PC-3 (cell line): ENCODE data around the gene FGR. TPM values are rescaled to one million over a fixed set of nuclear protein-coding genes. Genes with fewer than 3 reads are reported as not detected.

Experiments
- ATAC-seq: fragments of 200-7000 bp; cut with Tn5 transposase; 2 replicates; pipeline ENCODE4 v1.9.1; 2020; ENCODE audit warnings: mild to moderate bottlenecking, moderate library complexity
- BruUV-seq: library from RNA; stranded (reverse); fragments of 400-500 nt; replicated peaks from 2 replicates; lab custom pipeline; 2021; lab: Mats Ljungman, UMichigan
- CTCF ChIA-PET: fragments of 300-600 bp; sonication (Branson Sonifier 250); formaldehyde crosslinking; loops from one replicate; lab custom pipeline; 2022; ENCODE audit warnings: antibody characterized with exemption; lab: Charles Lee
- POLR2A ChIA-PET: fragments of 300-600 bp; sonication (Branson Sonifier 250); formaldehyde crosslinking; loops from one replicate; lab custom pipeline; 2022; ENCODE audit warnings: antibody characterized with exemption; ENCODE audit not compliant: unreplicated experiment; lab: Charles Lee
- DNase-seq: peaks from one replicate; pipeline ENCODE4 v3.0.0-alpha.2; 2015
- H2AFZ ChIP-seq: fragments of 300-600 bp; sonication (generic); 2 replicates; pipeline ENCODE4 v1.6.0; 2016; ENCODE audit warnings: antibody characterized with exemption, low read length
- H3F3A ChIP-seq: fragments of 300-600 bp; sonication (generic); one replicate; pipeline ENCODE4 v1.6.0; 2017; ENCODE audit warnings: antibody characterized with exemption, low read length, control low read depth, mild to moderate bottlenecking; ENCODE audit not compliant: unreplicated experiment
- H3K27ac ChIP-seq: fragments of 300-600 bp; sonication (generic); 2 replicates; pipeline ENCODE4 v1.5.1; 2016; ENCODE audit warnings: mild to moderate bottlenecking, low read length
- H3K27me3 ChIP-seq: fragments of 300-600 bp; sonication (generic); 2 replicates; pipeline ENCODE4 v1.6.1; 2016; ENCODE audit warnings: low read length, mixed read lengths
- H3K36me3 ChIP-seq: fragments of 300-600 bp; sonication (generic); 2 replicates; pipeline ENCODE4 v1.6.1; 2016; ENCODE audit warnings: low read depth, mixed run types, low read length, mixed read lengths
- H3K4me1 ChIP-seq: fragments of 300-600 bp; sonication (generic); 2 replicates; pipeline ENCODE4 v1.5.1; 2016; ENCODE audit warnings: low read length; ENCODE audit not compliant: insufficient read depth
- H3K4me2 ChIP-seq: fragments of 300-600 bp; sonication (generic); 2 replicates; pipeline ENCODE4 v1.6.0; 2016; ENCODE audit warnings: low read length
- H3K4me3 ChIP-seq: fragments of 300-600 bp; sonication (generic); 2 replicates; pipeline ENCODE4 v1.5.1; 2016; ENCODE audit warnings: mild to moderate bottlenecking, low read length, mixed read lengths
- H3K79me2 ChIP-seq: fragments of 300-600 bp; sonication (generic); 2 replicates; pipeline ENCODE4 v1.6.1; 2017; ENCODE audit warnings: low read length, mixed read lengths
- H3K9ac ChIP-seq: fragments of 300-600 bp; sonication (generic); 2 replicates; pipeline ENCODE4 v1.6.0; 2016; ENCODE audit warnings: mild to moderate bottlenecking, low read length
- H3K9me2 ChIP-seq: fragments of 300-600 bp; sonication (generic); replicated peaks from 2 replicates; pipeline ENCODE4 v1.6.1; 2016; ENCODE audit warnings: mixed run types, low read length, mixed read lengths
- H3K9me3 ChIP-seq: fragments of 300-600 bp; sonication (generic); 2 replicates; pipeline ENCODE4 v1.6.1; 2016; ENCODE audit warnings: low read length, mixed read lengths
- H4K20me1 ChIP-seq: fragments of 300-600 bp; sonication (generic); 2 replicates; pipeline ENCODE4 v1.6.1; 2016; ENCODE audit warnings: low read length, mixed read lengths
- CTCF ChIP-seq: fragments of 300-600 bp; sonication (generic); conservative IDR thresholded peaks from 2 replicates; pipeline ENCODE4 v1.5.1; 2017; ENCODE audit warnings: antibody characterized with exemption, low read depth, mild to moderate bottlenecking, low read length
- EZH2 ChIP-seq: fragments of 300-600 bp; sonication (generic); IDR thresholded peaks from one replicate; pipeline ENCODE4 v1.6.1; 2017; ENCODE audit warnings: antibody characterized with exemption, mild to moderate bottlenecking, low read length; ENCODE audit not compliant: unreplicated experiment
- EZH2phosphoT487 ChIP-seq: fragments of 300-600 bp; sonication (generic); IDR thresholded peaks from 2 replicates; pipeline ENCODE4 v1.6.1; 2018; ENCODE audit warnings: mild to moderate bottlenecking, antibody characterized with exemption, low read length, borderline replicate concordance
- intact Hi-C: fragments of 100-400 bp; cut with micrococcal nuclease; formaldehyde crosslinking; loops from 2 replicates; pipeline ENCODE4 v1.9.0; 2023
- total RNA-seq: library from RNA; depleted of rRNA; stranded (reverse); fragments of >200 nt; gene quantifications from 2 replicates; pipeline ENCODE4 v1.2.3, GENCODE V29; 2014

Gene FGR
- total RNA-seq, 1 experiment from 2014 or later: not detected

GRCh38 chr1:27589841-27590426 is 45.1 kb downstream of the FGR start:
- peaks cover 22% of the 10 kb centered on the region for H3K4me1 ChIP-seq
- no peak overlapping the region for H3K9ac ChIP-seq
- no peaks in the 10 kb centered on the region for H3F3A ChIP-seq

GRCh38 chr1:27589441-27589840 is 45.5 kb downstream of the FGR start:
- Histone ChIP-seq H3K4me2 (no peak overlapping the region), H3K9ac (no peak overlapping the region), H3F3A (no peaks in the 10 kb centered on the region), H3K4me1 (peaks cover 22% of the 10 kb centered on the region), H3K27ac (no peak overlapping the region), H3K4me3 (no peak overlapping the region), H3K9me2 (no peaks in the 10 kb centered on the region), H3K36me3 (peaks cover 6% of the 10 kb centered on the region; the same call in 1 of the 2 replicates), H4K20me1 (0 out of 2 replicates have a peak, but pooled peaks cover 21% of the 10 kb centered on the region), H3K27me3 (no peaks in the 10 kb centered on the region), H2AFZ (no peak overlapping the region), H3K79me2 (peaks cover 84% of the 10 kb centered on the region), H3K9me3 (no peaks in the 10 kb centered on the region)
- TF ChIP-seq CTCF (no peak), EZH2phosphoT487 (no peak), EZH2 (no peak)
- ChIA-PET CTCF (no interaction called here), POLR2A (no interaction called here)
- ATAC-seq (no peak), DNase-seq (no peak)
- BruUV-seq: no TSS peak
- intact Hi-C loops: no loop called here

More at GRCh38 chr1:27589841-27590426, 45.1 kb downstream of the FGR start:
- Histone ChIP-seq H3K27me3 (no peaks in the 10 kb centered on the region), H4K20me1 (0 out of 2 replicates have a peak, but pooled peaks cover 21% of the 10 kb centered on the region), H3K9me3 (no peaks in the 10 kb centered on the region), H3K9me2 (no peaks in the 10 kb centered on the region), H3K36me3 (peaks cover 6% of the 10 kb centered on the region; the same call in 1 of the 2 replicates), H3K4me3 (no peak overlapping the region), H3K27ac (no peak overlapping the region), H3K79me2 (peaks cover 88% of the 10 kb centered on the region), H2AFZ (no peak overlapping the region), H3K4me2 (no peak overlapping the region)
- POLR2A ChIA-PET: no interaction called here
- no peak for TF ChIP-seq CTCF
- TF ChIP-seq EZH2phosphoT487: no peak
- no peak for TF ChIP-seq EZH2
- CTCF ChIA-PET: no interaction called here
- BruUV-seq: no TSS peak
- peak; percentile 53 for ATAC-seq
- DNase-seq: peak; percentile 44
- intact Hi-C loops: no loop called here
